ENCODE results near the gene RNF150.

RNF150 gene

GRCh38 chr4:140887467-140887866 lies 245.8 kb downstream of the RNF150 start:
- ATAC-seq: no peak
- TF ChIP-seq ZFP30 (CRISPR knock-in tag; IDR thresholded peaks at IDR 0.05) (no peak), CSDC2 (CRISPR knock-in tag; IDR thresholded peaks at IDR 0.05) (no peak), ARNTL (CRISPR knock-in tag; IDR thresholded peaks at IDR 0.05; ENCODE audit: borderline replicate concordance, low read depth) (no peak), TOX (CRISPR knock-in tag; IDR thresholded peaks at IDR 0.05; ENCODE audit: borderline replicate concordance) (no peak), ZNF70 (CRISPR knock-in tag; IDR thresholded peaks at IDR 0.05) (no peak), GLIS3 (CRISPR knock-in tag; IDR thresholded peaks at IDR 0.05) (no peak), ISL1 (CRISPR knock-in tag; IDR thresholded peaks at IDR 0.05) (no peak), CREB5 (CRISPR knock-in tag; IDR thresholded peaks at IDR 0.05; ENCODE audit: low read depth) (no peak), ZNF8 (CRISPR knock-in tag; IDR thresholded peaks at IDR 0.05) (no peak), BACH2 (CRISPR knock-in tag; IDR thresholded peaks at IDR 0.05; ENCODE audit: borderline replicate concordance) (no peak), TSHZ2 (CRISPR knock-in tag; IDR thresholded peaks at IDR 0.05) (no peak), ZFP3 (CRISPR knock-in tag; IDR thresholded peaks at IDR 0.05) (no peak), TCF4 (CRISPR knock-in tag; IDR thresholded peaks at IDR 0.05; ENCODE audit: borderline replicate concordance) (no peak), PATZ1 (CRISPR knock-in tag; IDR thresholded peaks at IDR 0.05; ENCODE audit: borderline replicate concordance) (no peak), ESRRG (CRISPR knock-in tag; IDR thresholded peaks at IDR 0.05) (no peak), RARB (CRISPR knock-in tag; IDR thresholded peaks at IDR 0.05) (no peak), SNAI2 (CRISPR knock-in tag; IDR thresholded peaks at IDR 0.05) (no peak)

GRCh38 chr4:140884431-140885058 lies 248.7 kb downstream of the RNF150 start:
- TF ChIP-seq ZNF70 (CRISPR knock-in tag; IDR thresholded peaks at IDR 0.05): no peak
- TF ChIP-seq BACH2 (CRISPR knock-in tag; IDR thresholded peaks at IDR 0.05; ENCODE audit: borderline replicate concordance): no peak
- no peak for TF ChIP-seq TCF4 (CRISPR knock-in tag; IDR thresholded peaks at IDR 0.05; ENCODE audit: borderline replicate concordance)
- peak; percentile 82 for ATAC-seq

GRCh38 chr4:140877781-140878180 lies 255.5 kb downstream of the RNF150 start:
- ATAC-seq: peak; percentile 44
- no peak for TF ChIP-seq SNAI2 (CRISPR knock-in tag; IDR thresholded peaks at IDR 0.05)
- no peak for TF ChIP-seq GLIS3 (CRISPR knock-in tag; IDR thresholded peaks at IDR 0.05)
- TF ChIP-seq PATZ1 (CRISPR knock-in tag; IDR thresholded peaks at IDR 0.05; ENCODE audit: borderline replicate concordance): no peak
- TF ChIP-seq OSR1 (CRISPR knock-in tag; IDR thresholded peaks at IDR 0.05): no peak
- no peak for TF ChIP-seq CREB5 (CRISPR knock-in tag; IDR thresholded peaks at IDR 0.05; ENCODE audit: low read depth)
- no peak for TF ChIP-seq CSDC2 (CRISPR knock-in tag; IDR thresholded peaks at IDR 0.05)
- TF ChIP-seq ZFP30 (CRISPR knock-in tag; IDR thresholded peaks at IDR 0.05): no peak
- TF ChIP-seq RARB (CRISPR knock-in tag; IDR thresholded peaks at IDR 0.05): no peak
- TF ChIP-seq ZNF70 (CRISPR knock-in tag; IDR thresholded peaks at IDR 0.05): no peak
- no peak for TF ChIP-seq ISL1 (CRISPR knock-in tag; IDR thresholded peaks at IDR 0.05)
- TF ChIP-seq TOX (CRISPR knock-in tag; IDR thresholded peaks at IDR 0.05; ENCODE audit: borderline replicate concordance): no peak
- TF ChIP-seq ZC3H10 (CRISPR knock-in tag; IDR thresholded peaks at IDR 0.05): no peak
- TF ChIP-seq ZFP3 (CRISPR knock-in tag; IDR thresholded peaks at IDR 0.05): no peak
- TF ChIP-seq TSHZ2 (CRISPR knock-in tag; IDR thresholded peaks at IDR 0.05): no peak

Data from SK-N-SH treated with all-trans-retinoic acid at 6 μM for 48 hours (cell line).